VCaP (cell line): ENCODE measurements around the gene VTI1A.
"Not testable (repeated sequence)": the region's sequence is repeated elsewhere in the genome, so short reads cannot be mapped to it uniquely, and the experiment has no call there.

Source experiments
- H3K27ac ChIP-seq: fragments of 450-650 bp; 2 replicates; pipeline ENCODE4 v1.5.1; 2017
- TF ChIP-seq, protein P1 (sequence below): fragments of 450-650 bp; conservative IDR thresholded peaks from 2 replicates; pipeline ENCODE4 v1.5.1; 2017; ENCODE audit warnings: mild to moderate bottlenecking, moderate library complexity

The VTI1A gene

DNA sequence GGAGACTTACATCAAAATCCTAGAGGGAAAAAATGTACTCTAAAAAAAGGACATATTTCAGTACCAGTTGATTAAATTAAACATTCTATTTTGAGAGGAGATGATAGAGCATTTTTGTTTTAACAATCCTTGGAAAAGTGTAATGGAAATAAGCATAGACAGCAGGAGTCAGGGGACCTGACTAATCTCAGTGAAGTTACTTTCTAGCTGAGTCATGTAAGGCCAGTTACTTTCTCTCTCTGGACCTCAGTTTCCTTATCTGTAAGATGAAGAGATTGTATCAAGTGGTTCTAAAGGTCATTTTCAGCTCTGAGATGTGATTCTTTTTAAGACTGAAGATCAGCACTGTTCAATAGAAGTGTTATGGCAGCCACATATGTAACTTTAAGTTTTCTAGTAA, 44.1 kb downstream of the VTI1A start:
- TF ChIP-seq, protein P1, sequence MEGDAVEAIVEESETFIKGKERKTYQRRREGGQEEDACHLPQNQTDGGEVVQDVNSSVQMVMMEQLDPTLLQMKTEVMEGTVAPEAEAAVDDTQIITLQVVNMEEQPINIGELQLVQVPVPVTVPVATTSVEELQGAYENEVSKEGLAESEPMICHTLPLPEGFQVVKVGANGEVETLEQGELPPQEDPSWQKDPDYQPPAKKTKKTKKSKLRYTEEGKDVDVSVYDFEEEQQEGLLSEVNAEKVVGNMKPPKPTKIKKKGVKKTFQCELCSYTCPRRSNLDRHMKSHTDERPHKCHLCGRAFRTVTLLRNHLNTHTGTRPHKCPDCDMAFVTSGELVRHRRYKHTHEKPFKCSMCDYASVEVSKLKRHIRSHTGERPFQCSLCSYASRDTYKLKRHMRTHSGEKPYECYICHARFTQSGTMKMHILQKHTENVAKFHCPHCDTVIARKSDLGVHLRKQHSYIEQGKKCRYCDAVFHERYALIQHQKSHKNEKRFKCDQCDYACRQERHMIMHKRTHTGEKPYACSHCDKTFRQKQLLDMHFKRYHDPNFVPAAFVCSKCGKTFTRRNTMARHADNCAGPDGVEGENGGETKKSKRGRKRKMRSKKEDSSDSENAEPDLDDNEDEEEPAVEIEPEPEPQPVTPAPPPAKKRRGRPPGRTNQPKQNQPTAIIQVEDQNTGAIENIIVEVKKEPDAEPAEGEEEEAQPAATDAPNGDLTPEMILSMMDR: no peak
- no peak overlapping the region for H3K27ac ChIP-seq

DNA sequence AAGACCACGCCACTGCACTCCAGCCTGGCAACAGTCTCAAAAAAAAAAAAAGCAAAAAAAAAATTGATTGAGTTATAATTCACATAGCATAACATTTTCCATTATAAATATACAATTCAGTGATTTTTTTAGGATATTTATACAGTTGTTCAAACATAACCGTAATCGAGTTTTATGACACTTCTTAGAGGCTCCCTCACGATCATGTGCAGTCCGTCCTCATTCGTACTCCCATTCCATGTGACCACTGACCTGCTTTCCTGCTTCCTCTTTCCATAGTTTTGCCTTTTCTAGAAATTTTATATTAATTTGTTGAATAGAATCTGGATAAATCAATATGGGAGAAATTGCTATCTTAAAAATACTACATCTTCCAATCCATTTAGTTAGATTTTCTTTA, 45.7 kb downstream of the VTI1A start:
- TF ChIP-seq, protein P1: no peak

DNA sequence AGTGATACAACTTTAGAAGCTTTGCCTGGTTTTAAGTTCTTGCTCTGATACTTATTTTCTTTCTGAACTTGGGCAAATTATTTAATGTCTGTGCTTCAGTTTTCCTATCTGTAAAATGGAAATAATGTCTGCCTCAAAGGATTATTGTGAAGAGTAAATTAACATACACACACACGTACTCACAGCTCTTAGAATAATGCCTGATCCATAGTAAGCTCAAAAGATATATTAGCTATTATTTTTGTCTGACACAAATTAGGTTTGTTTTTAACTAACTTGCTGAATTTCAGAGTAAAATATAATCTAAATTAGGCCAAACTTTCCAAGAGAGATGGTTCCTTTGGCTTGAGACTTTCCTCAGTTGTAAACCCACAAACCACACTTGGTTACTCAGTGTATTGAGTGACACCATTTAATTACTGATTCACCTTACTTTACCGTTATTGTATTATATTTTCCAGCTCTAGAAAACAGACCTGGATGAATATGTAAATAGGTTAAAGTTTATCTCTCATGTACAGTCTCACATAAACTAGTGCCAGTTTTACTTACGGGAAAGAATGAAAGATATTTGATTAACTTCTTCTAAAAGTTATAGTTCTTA, 50.4 kb downstream of the VTI1A start:
- no peak overlapping the region for H3K27ac ChIP-seq
- TF ChIP-seq, protein P1: no peak

More for the DNA sequence above, 45.7 kb downstream of the VTI1A start:
- no peak overlapping the region for H3K27ac ChIP-seq

DNA sequence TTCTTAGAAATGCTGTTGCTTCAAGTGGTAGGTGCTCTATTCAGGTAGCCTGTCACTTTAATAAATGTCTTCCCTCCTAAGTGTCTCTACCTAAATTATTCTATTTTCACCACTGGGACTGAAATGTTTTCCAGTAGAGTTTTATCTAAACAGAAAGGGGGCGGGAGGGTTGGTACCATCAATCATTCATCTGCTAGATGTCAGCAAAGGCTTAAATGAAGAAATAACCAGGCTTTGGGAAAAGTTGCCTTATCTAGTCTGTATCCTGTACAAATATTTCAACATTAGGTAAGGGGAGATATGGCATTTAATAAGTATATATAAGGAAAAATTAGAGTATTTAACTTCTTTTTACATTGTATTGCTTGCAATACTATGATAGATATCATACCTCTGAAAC, 51.8 kb downstream of the VTI1A start:
- TF ChIP-seq, protein P1: no peak
- no peak overlapping the region for H3K27ac ChIP-seq

DNA sequence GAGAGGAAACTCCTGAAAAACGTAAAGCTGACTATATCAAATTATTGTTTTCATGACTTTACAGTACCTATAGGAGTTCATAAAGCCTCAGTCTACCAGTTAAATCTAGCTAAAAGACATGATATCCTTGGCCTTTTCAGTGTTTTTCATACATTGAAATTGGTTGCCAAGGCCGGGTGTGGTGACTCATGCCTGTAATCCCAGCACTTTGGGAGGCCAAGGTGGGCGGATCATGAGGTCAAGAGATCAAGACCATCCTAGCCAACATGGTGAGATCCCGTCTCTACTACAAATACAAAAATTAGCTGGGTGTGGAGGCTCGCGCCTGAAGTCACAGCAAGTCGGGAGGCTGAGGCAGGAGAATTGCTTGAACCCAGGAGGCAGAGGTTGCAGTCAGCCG, 53.0 kb downstream of the VTI1A start:
- H3K27ac ChIP-seq: not testable (repeated sequence)

DNA sequence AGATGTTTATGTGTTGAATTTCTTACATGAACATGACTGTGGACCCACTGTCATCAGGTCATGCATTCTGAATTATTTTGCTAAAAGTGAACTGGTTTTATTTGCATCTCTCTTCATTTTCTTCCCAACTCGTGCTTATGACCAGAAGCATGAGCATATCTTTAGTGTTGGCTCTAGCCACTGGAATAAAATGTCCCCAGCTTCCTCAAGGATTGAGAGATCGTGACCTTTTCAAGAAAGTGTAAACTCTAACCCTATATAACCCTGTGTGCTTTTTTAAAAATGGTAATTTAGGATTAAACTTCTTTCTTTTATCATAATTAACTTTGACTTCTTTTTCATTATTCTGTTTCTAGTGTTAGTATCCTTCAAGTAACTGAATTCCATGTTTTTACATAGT, 55.5 kb downstream of the VTI1A start:
- H3K27ac ChIP-seq: no peak overlapping the region
- TF ChIP-seq, protein P1: no peak

DNA sequence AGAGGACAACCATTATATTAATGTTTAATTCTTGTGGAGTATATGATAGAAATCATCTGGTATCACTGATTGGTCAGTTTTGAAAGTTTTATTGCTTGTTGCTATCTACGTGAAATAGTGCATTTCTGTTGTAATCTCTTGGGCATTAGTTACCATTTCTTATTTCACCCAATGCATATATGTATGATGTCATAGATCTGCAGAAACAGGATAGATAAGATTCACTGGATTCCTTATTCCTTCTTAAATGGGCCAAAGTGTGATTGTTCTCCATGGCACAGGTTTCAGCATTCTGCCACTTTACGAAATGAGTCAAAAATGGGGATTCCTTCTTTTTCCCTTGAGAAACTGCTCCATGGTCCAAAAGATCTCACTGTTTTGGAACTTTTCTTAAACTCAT, 56.6 kb downstream of the VTI1A start:
- TF ChIP-seq, protein P1: no peak

DNA sequence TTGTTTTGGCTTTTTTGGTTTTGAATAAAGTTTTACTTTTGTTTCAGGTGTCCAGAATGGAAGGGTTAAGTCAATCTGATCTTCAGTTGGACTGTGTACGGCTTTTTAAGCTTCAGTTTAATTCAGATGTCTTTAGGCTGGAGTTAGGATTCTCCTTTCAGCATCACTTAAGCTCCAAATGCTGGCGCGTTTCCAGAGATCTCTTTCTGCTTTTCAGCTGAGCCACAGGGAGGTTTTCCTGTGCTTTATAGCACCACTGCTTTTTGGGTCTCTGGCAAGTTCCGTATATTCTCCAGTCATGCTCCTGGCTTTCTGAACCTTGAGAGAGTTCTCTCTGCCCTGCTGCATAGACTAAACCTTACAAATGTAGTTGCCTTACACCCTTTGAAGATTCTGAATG, 60.0 kb downstream of the VTI1A start:
- H3K27ac ChIP-seq: no peak overlapping the region
- TF ChIP-seq, protein P1: no peak

More for the DNA sequence above, 56.6 kb downstream of the VTI1A start:
- H3K27ac ChIP-seq: no peak overlapping the region
